ENCODE measurements around the gene DLG2.

The DLG2 gene

GRCh38 chr11:84224042-84224441 lies 1403.1 kb downstream of the DLG2 start:
- no peak for DNase-seq (ENCODE audit: insufficient read length, low spot score)
- no peak for TF ChIP-seq TAF1 (IDR thresholded peaks at IDR 0.05; ENCODE audit: low read depth, low read length)
- no peak for TF ChIP-seq PAX5 (IDR thresholded peaks at IDR 0.05; ENCODE audit: insufficient read depth, low read length, severe bottlenecking)
- no peak for TF ChIP-seq POLR2A (IDR thresholded peaks at IDR 0.05; ENCODE audit: low read depth, low read length)
- TF ChIP-seq POU2F2 (IDR thresholded peaks at IDR 0.05; ENCODE audit: low read depth, low read length), result no peak
- TF ChIP-seq SPI1 (IDR thresholded peaks at IDR 0.05; ENCODE audit: low read depth, low read length), result no peak
- no peak for TF ChIP-seq POLR2AphosphoS5 (IDR thresholded peaks at IDR 0.05; ENCODE audit: low read depth, low read length)
- FAIRE-seq, result no peak

GRCh38 chr11:84218318-84218717 lies 1408.8 kb downstream of the DLG2 start:
- FAIRE-seq, result no peak
- DNase-seq (ENCODE audit: insufficient read length, low spot score), result no peak
- TF ChIP-seq POLR2A (IDR thresholded peaks at IDR 0.05; ENCODE audit: low read depth, low read length), result no peak
- TF ChIP-seq POU2F2 (IDR thresholded peaks at IDR 0.05; ENCODE audit: low read depth, low read length), result no peak
- no peak for TF ChIP-seq TAF1 (IDR thresholded peaks at IDR 0.05; ENCODE audit: low read depth, low read length)
- TF ChIP-seq PAX5 (IDR thresholded peaks at IDR 0.05; ENCODE audit: insufficient read depth, low read length, severe bottlenecking), result no peak
- no peak for TF ChIP-seq POLR2AphosphoS5 (IDR thresholded peaks at IDR 0.05; ENCODE audit: low read depth, low read length)
- no peak for TF ChIP-seq SPI1 (IDR thresholded peaks at IDR 0.05; ENCODE audit: low read depth, low read length)

- DNase-seq (ENCODE audit: insufficient read length, low spot score), result no peak
- TF ChIP-seq TAF1 (IDR thresholded peaks at IDR 0.05; ENCODE audit: low read depth, low read length) (no peak), POU2F2 (IDR thresholded peaks at IDR 0.05; ENCODE audit: low read depth, low read length) (no peak), POLR2A (IDR thresholded peaks at IDR 0.05; ENCODE audit: low read depth, low read length) (no peak), PAX5 (IDR thresholded peaks at IDR 0.05; ENCODE audit: insufficient read depth, low read length, severe bottlenecking) (no peak), SPI1 (IDR thresholded peaks at IDR 0.05; ENCODE audit: low read depth, low read length) (no peak), POLR2AphosphoS5 (IDR thresholded peaks at IDR 0.05; ENCODE audit: low read depth, low read length) (no peak)
- no peak for FAIRE-seq
Observed at GRCh38 chr11:84215672-84216071, 1411.5 kb downstream of the DLG2 start.

GRCh38 chr11:84214557-84214956 lies 1412.6 kb downstream of the DLG2 start:
- FAIRE-seq (no peak), DNase-seq (ENCODE audit: insufficient read length, low spot score) (no peak)
- TF ChIP-seq SPI1 (IDR thresholded peaks at IDR 0.05; ENCODE audit: low read depth, low read length) (no peak), POU2F2 (IDR thresholded peaks at IDR 0.05; ENCODE audit: low read depth, low read length) (no peak), POLR2A (IDR thresholded peaks at IDR 0.05; ENCODE audit: low read depth, low read length) (no peak), TAF1 (IDR thresholded peaks at IDR 0.05; ENCODE audit: low read depth, low read length) (no peak), PAX5 (IDR thresholded peaks at IDR 0.05; ENCODE audit: insufficient read depth, low read length, severe bottlenecking) (no peak), POLR2AphosphoS5 (IDR thresholded peaks at IDR 0.05; ENCODE audit: low read depth, low read length) (no peak)

- TF ChIP-seq PAX5 (IDR thresholded peaks at IDR 0.05; ENCODE audit: insufficient read depth, low read length, severe bottlenecking) (no peak), POU2F2 (IDR thresholded peaks at IDR 0.05; ENCODE audit: low read depth, low read length) (no peak), POLR2A (IDR thresholded peaks at IDR 0.05; ENCODE audit: low read depth, low read length) (no peak)
- DNase-seq (ENCODE audit: insufficient read length, low spot score) (no peak), FAIRE-seq (no peak)
Observed at GRCh38 chr11:84212468-84213390, 1414.4 kb downstream of the DLG2 start.

- DNase-seq (ENCODE audit: insufficient read length, low spot score), result no peak
- TF ChIP-seq POLR2AphosphoS5 (IDR thresholded peaks at IDR 0.05; ENCODE audit: low read depth, low read length) (no peak), TAF1 (IDR thresholded peaks at IDR 0.05; ENCODE audit: low read depth, low read length) (no peak), PAX5 (IDR thresholded peaks at IDR 0.05; ENCODE audit: insufficient read depth, low read length, severe bottlenecking) (no peak), SPI1 (IDR thresholded peaks at IDR 0.05; ENCODE audit: low read depth, low read length) (no peak), POU2F2 (IDR thresholded peaks at IDR 0.05; ENCODE audit: low read depth, low read length) (no peak), POLR2A (IDR thresholded peaks at IDR 0.05; ENCODE audit: low read depth, low read length) (no peak)
- FAIRE-seq, result no peak
Observed at GRCh38 chr11:84211896-84212295, 1415.2 kb downstream of the DLG2 start.

- FAIRE-seq (no peak), DNase-seq (ENCODE audit: insufficient read length, low spot score) (no peak)
- no peak for TF ChIP-seq POLR2A (IDR thresholded peaks at IDR 0.05; ENCODE audit: low read depth, low read length)
Observed at GRCh38 chr11:84194696-84195095, 1432.4 kb downstream of the DLG2 start.

- FAIRE-seq, result no peak
- no peak for DNase-seq (ENCODE audit: insufficient read length, low spot score)
- no peak for TF ChIP-seq POLR2AphosphoS5 (IDR thresholded peaks at IDR 0.05; ENCODE audit: low read depth, low read length)
- TF ChIP-seq POLR2A (IDR thresholded peaks at IDR 0.05; ENCODE audit: low read depth, low read length), result no peak
- peak; percentile 86 for TF ChIP-seq SPI1 (IDR thresholded peaks at IDR 0.05; ENCODE audit: low read depth, low read length)
Observed at GRCh38 chr11:84193706-84194105, 1433.4 kb downstream of the DLG2 start.

- no peak for FAIRE-seq
- DNase-seq (ENCODE audit: insufficient read length, low spot score), result no peak
- TF ChIP-seq POLR2AphosphoS5 (IDR thresholded peaks at IDR 0.05; ENCODE audit: low read depth, low read length) (no peak), TAF1 (IDR thresholded peaks at IDR 0.05; ENCODE audit: low read depth, low read length) (no peak), SPI1 (IDR thresholded peaks at IDR 0.05; ENCODE audit: low read depth, low read length) (no peak)
Observed at GRCh38 chr11:84188521-84188920, 1438.6 kb downstream of the DLG2 start.

GRCh38 chr11:84173078-84173477 lies 1454.1 kb downstream of the DLG2 start:
- DNase-seq (ENCODE audit: insufficient read length, low spot score) (no peak), FAIRE-seq (no peak)
- TF ChIP-seq SPI1 (IDR thresholded peaks at IDR 0.05; ENCODE audit: low read depth, low read length) (no peak), POLR2A (IDR thresholded peaks at IDR 0.05; ENCODE audit: low read depth, low read length) (no peak), PAX5 (IDR thresholded peaks at IDR 0.05; ENCODE audit: insufficient read depth, low read length, severe bottlenecking) (no peak), POLR2AphosphoS5 (IDR thresholded peaks at IDR 0.05; ENCODE audit: low read depth, low read length) (no peak)

Measured in GM12891 (cell line).